DOHH2 (cell line): ENCODE data around the gene NCKIPSD.
"Not testable (repeated sequence)": the region's sequence is repeated elsewhere in the genome, so short reads cannot be mapped to it uniquely, and the experiment has no call there.

Experiments used
- H3F3A ChIP-seq: fragments of 200-600 bp; sonication (generic), shearing (Covaris generic); 2 replicates; pipeline ENCODE4 v1.6.0; 2016; ENCODE audit warnings: antibody characterized with exemption, mild to moderate bottlenecking; ENCODE audit not compliant: control insufficient read depth, insufficient read depth
- H3K27ac ChIP-seq: fragments of 200-600 bp; sonication (generic); 2 replicates; pipeline ENCODE4 v1.5.1; 2014; ENCODE audit warnings: low read depth, mild to moderate bottlenecking, low read length, moderate library complexity
- H3K27me3 ChIP-seq: fragments of 200-600 bp; sonication (generic); 2 replicates; pipeline ENCODE4 v1.6.1; 2014; ENCODE audit warnings: mild to moderate bottlenecking, low read length, mixed read lengths; ENCODE audit not compliant: control insufficient read depth
- H3K36me3 ChIP-seq: fragments of 200-600 bp; sonication (generic); 2 replicates; pipeline ENCODE4 v1.6.1; 2014; ENCODE audit warnings: mild to moderate bottlenecking, low read length, moderate library complexity, mixed read lengths; ENCODE audit not compliant: control insufficient read depth
- H3K4me1 ChIP-seq: fragments of 200-600 bp; sonication (generic); 2 replicates; pipeline ENCODE4 v1.6.1; 2014; ENCODE audit warnings: mild to moderate bottlenecking, low read length, mixed read lengths; ENCODE audit not compliant: control insufficient read depth
- H3K4me2 ChIP-seq: fragments of 200-600 bp; sonication (generic); 2 replicates; pipeline ENCODE4 v1.6.0; 2014; ENCODE audit warnings: mild to moderate bottlenecking, low read length, moderate library complexity
- H3K4me3 ChIP-seq: fragments of 200-600 bp; sonication (generic); 2 replicates; pipeline ENCODE4 v1.5.1; 2014; ENCODE audit warnings: mild to moderate bottlenecking, low read length, mixed read lengths
- H3K79me2 ChIP-seq: fragments of 200-600 bp; sonication (generic); 2 replicates; pipeline ENCODE4 v1.6.1; 2014; ENCODE audit warnings: mild to moderate bottlenecking, low read length, mixed read lengths; ENCODE audit not compliant: control insufficient read depth
- H3K9me2 ChIP-seq: fragments of 200-600 bp; sonication (generic); replicated peaks from 2 replicates; pipeline ENCODE4 v1.6.1; 2014; ENCODE audit warnings: mild to moderate bottlenecking, low read length, mixed read lengths; ENCODE audit not compliant: control insufficient read depth
- H3K9me3 ChIP-seq: fragments of 200-600 bp; sonication (generic); 2 replicates; pipeline ENCODE4 v1.6.1; 2014; ENCODE audit warnings: antibody characterized with exemption, low read length, mixed read lengths; ENCODE audit not compliant: control insufficient read depth, insufficient read depth
- H4K20me1 ChIP-seq: fragments of 200-600 bp; sonication (generic); 2 replicates; pipeline ENCODE4 v1.6.0; 2014; ENCODE audit warnings: low read depth, mild to moderate bottlenecking, antibody characterized with exemption, low read length, moderate library complexity; ENCODE audit not compliant: control insufficient read depth, insufficient read depth
- CTCF ChIP-seq: fragments of 200-600 bp; sonication (generic); IDR thresholded peaks from one replicate; pipeline ENCODE4 v1.5.1; 2014; ENCODE audit warnings: antibody characterized with exemption, mild to moderate bottlenecking, low read depth, low read length; ENCODE audit not compliant: poor library complexity, severe bottlenecking
- EZH2phosphoT487 ChIP-seq: fragments of 200-600 bp; sonication (generic); IDR thresholded peaks from 2 replicates; pipeline ENCODE4 v1.6.1; 2017; ENCODE audit warnings: borderline replicate concordance, mild to moderate bottlenecking, antibody characterized with exemption, low read length, moderate library complexity, mixed read lengths

The NCKIPSD gene

GRCh38 chr3:48685603-48686511 is at the start of gene NCKIPSD:
TSS of gene NCKIPSD (minus strand) at chr3:48685915. CDS start at chr3:48685807, 108 bp downstream.
- Histone ChIP-seq H3K9me3 (no peaks in the 10 kb centered on the region), H3K27me3 (no peaks in the 10 kb centered on the region), H3K4me1 (peaks cover 42% of the 10 kb centered on the region), H3K36me3 (peaks cover 61% of the 10 kb centered on the region), H3K9me2 (no peaks in the 10 kb centered on the region), H3F3A (peaks cover 9% of the 10 kb centered on the region), H3K4me2 (peak within 1 kb of the TSS; percentile 90), H3K4me3 (peak within 1 kb of the TSS; percentile 97), H4K20me1 (no peaks in the 10 kb centered on the region), H3K79me2 (peaks cover 23% of the 10 kb centered on the region), H3K27ac (peak within 1 kb of the TSS; percentile 72)
- no peak for TF ChIP-seq EZH2phosphoT487
- TF ChIP-seq CTCF: peak; percentile 75

GRCh38 chr3:48735075-48735767 is 49.5 kb upstream of the NCKIPSD start:
- not testable (repeated sequence) for H3K9me2 ChIP-seq, H3K36me3 ChIP-seq, H3K27me3 ChIP-seq, H3K79me2 ChIP-seq, H3K9me3 ChIP-seq, H3K4me2 ChIP-seq, H3K27ac ChIP-seq, H3F3A ChIP-seq, H4K20me1 ChIP-seq, H3K4me3 ChIP-seq
- H3K4me1 ChIP-seq: peaks cover 11% of the 10 kb centered on the region

GRCh38 chr3:48734541-48734940 is 48.8 kb upstream of the NCKIPSD start:
- H3F3A ChIP-seq, H3K36me3 ChIP-seq: not testable (repeated sequence)

GRCh38 chr3:48733752-48734518 is 48.2 kb upstream of the NCKIPSD start:
- H3K79me2 ChIP-seq, H3F3A ChIP-seq, H3K9me3 ChIP-seq, H3K4me3 ChIP-seq, H3K27ac ChIP-seq, H3K36me3 ChIP-seq, H4K20me1 ChIP-seq, H3K4me2 ChIP-seq, H3K9me2 ChIP-seq, H3K27me3 ChIP-seq, H3K4me1 ChIP-seq: not testable (repeated sequence)

More at GRCh38 chr3:48734541-48734940, 48.8 kb upstream of the NCKIPSD start:
- H3K4me3 ChIP-seq, H3K4me1 ChIP-seq, H3K27ac ChIP-seq, H3K27me3 ChIP-seq, H4K20me1 ChIP-seq, H3K79me2 ChIP-seq, H3K9me2 ChIP-seq, H3K4me2 ChIP-seq, H3K9me3 ChIP-seq: not testable (repeated sequence)
